GM18870 (cell line): ENCODE results near the gene CDK5RAP1.
"Not testable (repeated sequence)": the region's sequence is repeated elsewhere in the genome, so short reads cannot be mapped to it uniquely, and the experiment has no call there.

ENCODE experiments used
- ATAC-seq: cut with Tn5 transposase; IDR thresholded peaks from one replicate; pipeline ENCODE4 v1.9.1; 2021; ENCODE audit warnings: moderate library complexity; ENCODE audit not compliant: unreplicated experiment

CDK5RAP1 gene, protein sequence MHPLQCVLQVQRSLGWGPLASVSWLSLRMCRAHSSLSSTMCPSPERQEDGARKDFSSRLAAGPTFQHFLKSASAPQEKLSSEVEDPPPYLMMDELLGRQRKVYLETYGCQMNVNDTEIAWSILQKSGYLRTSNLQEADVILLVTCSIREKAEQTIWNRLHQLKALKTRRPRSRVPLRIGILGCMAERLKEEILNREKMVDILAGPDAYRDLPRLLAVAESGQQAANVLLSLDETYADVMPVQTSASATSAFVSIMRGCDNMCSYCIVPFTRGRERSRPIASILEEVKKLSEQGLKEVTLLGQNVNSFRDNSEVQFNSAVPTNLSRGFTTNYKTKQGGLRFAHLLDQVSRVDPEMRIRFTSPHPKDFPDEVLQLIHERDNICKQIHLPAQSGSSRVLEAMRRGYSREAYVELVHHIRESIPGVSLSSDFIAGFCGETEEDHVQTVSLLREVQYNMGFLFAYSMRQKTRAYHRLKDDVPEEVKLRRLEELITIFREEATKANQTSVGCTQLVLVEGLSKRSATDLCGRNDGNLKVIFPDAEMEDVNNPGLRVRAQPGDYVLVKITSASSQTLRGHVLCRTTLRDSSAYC

GRCh38 chr20:33401184-33401920 is at the start of gene CDK5RAP1:
TSS of gene CDK5RAP1 (minus strand) at chr20:33401519. CDS start at chr20:33397064, 4,455 bp downstream.
- ATAC-seq: peak; percentile 69

GRCh38 chr20:33450867-33451266 is 49.5 kb upstream of the CDK5RAP1 start:
- ATAC-seq: no peak

- ATAC-seq: no peak
Measured at GRCh38 chr20:33445881-33446625, 44.7 kb upstream of the CDK5RAP1 start.

DNA sequence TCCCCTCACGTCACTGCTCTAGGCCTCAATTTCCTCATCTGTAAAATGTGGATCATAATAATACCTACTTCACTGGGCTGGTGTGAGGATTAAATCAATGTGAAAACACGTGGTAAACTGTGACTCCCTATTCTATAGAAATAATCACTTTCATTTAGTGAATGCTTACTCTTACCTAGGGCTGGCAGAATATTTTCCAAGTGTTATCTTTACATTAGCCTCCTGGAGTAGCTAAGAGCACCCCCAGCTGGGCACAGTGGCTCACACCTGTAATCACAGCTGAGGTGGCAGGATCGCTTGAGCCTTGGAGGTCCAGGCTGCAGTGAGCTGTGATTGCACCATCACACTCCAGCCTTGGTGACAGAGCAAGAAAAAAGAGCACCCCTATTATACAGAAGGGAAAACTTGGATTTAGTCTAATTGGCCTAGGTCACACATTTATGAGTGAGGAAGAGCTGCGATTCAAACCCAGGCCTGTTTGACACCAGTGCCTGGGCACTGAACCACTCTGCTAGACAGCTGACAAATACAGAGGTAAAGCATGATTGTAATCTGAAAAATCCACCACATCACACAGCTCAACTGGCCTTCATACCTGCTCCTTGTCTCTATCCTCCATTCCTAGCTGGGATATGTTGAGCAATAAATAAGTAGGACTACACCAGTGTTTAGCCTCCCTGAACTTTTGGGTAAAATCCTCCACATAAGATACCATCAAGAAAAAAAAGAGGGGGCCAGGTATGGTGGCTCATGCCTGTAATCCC is 43.7 kb upstream of the CDK5RAP1 start:
- no peak for ATAC-seq

DNA sequence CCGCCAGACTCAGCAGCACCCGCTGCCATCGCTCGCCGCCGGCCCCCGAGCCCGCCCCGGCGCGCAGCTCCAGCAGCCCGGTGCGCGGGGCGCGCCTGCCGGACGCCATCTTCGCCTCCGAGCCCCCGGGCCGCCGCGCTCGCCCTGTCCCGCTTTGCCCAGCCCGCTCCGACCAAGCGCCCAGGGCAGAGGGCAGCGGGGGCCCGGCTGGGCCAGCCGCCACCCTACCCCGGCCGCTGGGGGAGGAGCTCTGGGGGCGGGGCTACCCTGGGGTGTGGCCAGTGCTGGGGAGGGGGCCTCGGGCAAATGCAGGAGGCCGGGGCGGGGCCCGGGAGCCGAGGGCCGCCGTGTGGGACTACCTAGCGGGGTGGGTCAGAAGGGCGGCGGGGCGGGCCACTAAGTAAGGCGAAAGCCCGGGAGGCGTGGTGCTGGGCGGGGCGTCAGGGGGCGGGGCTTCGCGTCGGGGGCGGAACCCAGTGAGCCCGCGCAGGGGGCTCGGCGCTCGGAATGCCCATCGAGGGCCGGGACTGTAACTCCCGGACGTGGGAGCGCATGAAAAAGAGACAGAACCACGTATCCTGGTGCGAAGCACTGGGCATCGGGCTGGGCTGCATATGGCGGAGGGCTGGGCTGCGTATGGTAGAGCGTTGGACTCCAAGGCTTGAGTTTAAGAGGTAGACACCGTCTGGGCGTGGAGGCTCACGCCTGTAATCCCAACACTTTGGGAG is 42.4 kb upstream of the CDK5RAP1 start, which contains the start of gene SNTA1:
Gene SNTA1, minus strand, starts transcription at position 252 of the 728 bp plus-strand sequence. Its CDS starts 143 bp downstream, at position 109.
- no peak for ATAC-seq

GRCh38 chr20:33443006-33443511 is 41.7 kb upstream of the CDK5RAP1 start:
- no peak for ATAC-seq

DNA sequence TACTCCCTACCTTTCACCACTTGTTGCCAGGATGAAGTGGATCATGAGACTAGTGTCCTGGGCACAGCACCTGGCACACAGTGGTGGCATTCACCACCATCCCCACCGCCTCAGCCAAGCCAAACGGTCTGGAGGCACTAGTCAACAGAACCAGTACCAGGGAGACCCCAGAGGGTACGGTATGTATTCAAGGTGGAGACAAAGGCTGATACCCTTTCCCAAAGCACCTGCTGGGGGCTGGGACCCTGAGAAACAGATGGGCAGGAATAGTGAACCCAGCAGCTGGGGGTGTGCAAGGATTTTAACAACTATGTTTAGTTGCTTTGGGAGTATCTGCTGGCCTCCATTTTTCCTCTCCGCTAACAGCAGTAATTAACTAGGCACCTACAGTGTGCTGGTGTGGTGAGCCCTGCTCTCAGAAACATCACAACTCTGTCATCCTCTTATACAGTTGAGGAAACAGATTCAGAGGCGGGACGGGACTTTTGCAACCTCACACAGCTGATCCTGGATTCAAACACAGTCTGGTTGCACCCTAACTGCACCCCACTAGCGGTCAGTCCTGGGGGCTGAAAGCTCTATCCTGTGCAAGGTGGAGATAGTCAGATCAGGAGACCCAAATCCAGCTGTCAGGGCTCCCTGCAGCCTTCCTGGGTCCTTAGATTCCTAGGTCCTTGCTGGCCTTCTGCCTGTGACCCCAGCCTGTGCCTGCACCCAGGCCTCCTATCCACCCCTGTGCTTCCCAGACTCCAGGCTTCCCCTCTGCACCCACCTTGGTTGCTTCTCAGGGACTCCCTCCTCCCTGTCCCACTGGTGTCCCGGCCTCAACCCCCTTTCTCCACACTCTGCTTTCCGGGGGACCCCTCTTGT is 41.1 kb upstream of the CDK5RAP1 start:
- ATAC-seq: no peak

DNA sequence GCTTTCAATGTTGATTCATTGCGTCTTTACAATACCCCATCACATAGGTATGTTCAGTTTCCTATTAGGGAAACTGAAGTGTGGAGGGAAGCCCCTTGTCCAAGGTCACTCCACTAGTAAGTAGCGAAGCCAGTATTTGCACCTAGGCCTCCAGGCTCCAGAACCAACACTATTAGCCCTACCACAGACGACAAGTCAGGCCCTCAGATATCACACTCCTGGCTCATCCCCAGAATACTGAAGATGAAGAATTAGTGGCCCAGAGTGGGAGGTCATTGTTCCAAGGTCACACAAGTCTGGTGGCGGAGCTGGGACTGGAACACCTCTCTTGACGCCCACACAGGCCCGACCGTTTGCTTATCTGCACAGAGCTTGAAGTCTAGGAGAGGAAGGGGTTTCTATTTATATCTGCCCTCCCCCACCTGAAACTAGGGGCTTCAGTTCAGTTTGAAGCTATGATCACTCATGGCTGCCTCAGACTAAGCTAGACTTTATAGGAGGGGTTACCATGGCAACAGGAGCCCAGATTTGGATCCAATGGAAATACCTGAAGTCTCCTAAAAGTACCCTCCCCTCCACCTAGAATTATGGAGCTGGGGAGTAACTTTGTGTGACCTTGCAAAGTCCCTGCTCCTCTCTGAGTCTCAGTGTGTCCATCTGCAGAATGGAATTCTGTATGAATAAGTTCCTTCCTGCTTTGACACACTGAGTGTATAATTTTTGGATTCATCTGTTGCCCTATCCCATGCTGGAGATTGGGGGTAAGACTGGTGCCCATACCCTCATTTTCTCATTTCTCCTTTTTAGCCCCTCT is 40.0 kb upstream of the CDK5RAP1 start:
- no peak for ATAC-seq

DNA sequence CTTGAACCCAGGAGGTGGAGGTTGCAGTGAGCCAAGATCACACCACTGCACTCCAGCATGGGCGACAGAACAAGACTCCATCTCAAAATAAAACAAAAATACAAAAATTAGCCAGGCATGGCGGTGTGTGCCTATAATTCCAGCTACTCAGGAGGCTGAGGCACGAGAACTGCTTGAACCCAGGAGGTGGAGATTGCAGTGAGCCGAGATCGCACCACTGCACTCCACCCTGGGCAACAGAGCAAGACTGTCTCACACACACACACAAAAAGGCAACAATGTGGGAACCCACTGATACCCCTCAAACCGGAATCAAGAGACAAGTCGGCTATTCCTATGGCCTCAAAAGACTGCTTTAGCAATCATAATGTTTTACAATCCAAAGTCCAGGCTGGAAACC is 39.2 kb upstream of the CDK5RAP1 start:
- ATAC-seq: not testable (repeated sequence)

GRCh38 chr20:33438481-33438880 is 37.2 kb upstream of the CDK5RAP1 start:
- no peak for ATAC-seq

- no peak for ATAC-seq
Measured at GRCh38 chr20:33437141-33437911, 36.0 kb upstream of the CDK5RAP1 start.

GRCh38 chr20:33434434-33434833 is 33.1 kb upstream of the CDK5RAP1 start:
- ATAC-seq: no peak

GRCh38 chr20:33433465-33434234 is 32.3 kb upstream of the CDK5RAP1 start:
- ATAC-seq: no peak

- no peak for ATAC-seq
Measured at GRCh38 chr20:33431797-33432381, 30.6 kb upstream of the CDK5RAP1 start.

GRCh38 chr20:33423875-33424274 is 22.6 kb upstream of the CDK5RAP1 start:
- ATAC-seq: not testable (repeated sequence)
